NCI-H2196 (cell line): ENCODE results near the gene HS3ST4.
"Not testable (repeated sequence)": the region's sequence is repeated elsewhere in the genome, so short reads cannot be mapped to it uniquely, and the experiment has no call there.

Experiments used
- DNase-seq: peaks from one replicate; lab custom pipeline; 2025; ENCODE audit not compliant: unreplicated experiment; lab: John Stamatoyannopoulos, UW

The HS3ST4 gene

GRCh38 chr16:26078716-26079355, 387.1 kb downstream of the HS3ST4 start:
- DNase-seq = no peak

GRCh38 chr16:26087091-26087490, 395.3 kb downstream of the HS3ST4 start:
- no peak for DNase-seq

GRCh38 chr16:26091511-26091910, 399.8 kb downstream of the HS3ST4 start:
- DNase-seq = no peak

GRCh38 chr16:26098206-26098605, 406.4 kb downstream of the HS3ST4 start:
- not testable (repeated sequence) for DNase-seq

GRCh38 chr16:26102369-26102768, 410.6 kb downstream of the HS3ST4 start:
- DNase-seq = no peak

GRCh38 chr16:26108836-26109505, 417.2 kb downstream of the HS3ST4 start:
- DNase-seq = no peak

GRCh38 chr16:26111900-26112299, 420.1 kb downstream of the HS3ST4 start:
- no peak for DNase-seq

GRCh38 chr16:26118575-26118974, 426.8 kb downstream of the HS3ST4 start:
- DNase-seq = no peak

- DNase-seq = no peak
These were observed 429.0 kb downstream of the HS3ST4 start for GRCh38 chr16:26120729-26121128.

GRCh38 chr16:26128296-26128695, 436.5 kb downstream of the HS3ST4 start:
- DNase-seq = no peak

GRCh38 chr16:26129997-26130396, 438.2 kb downstream of the HS3ST4 start:
- no peak for DNase-seq

- DNase-seq = no peak
These were observed 441.8 kb downstream of the HS3ST4 start for GRCh38 chr16:26133416-26134093.

GRCh38 chr16:26134588-26134987, 442.8 kb downstream of the HS3ST4 start:
- no peak for DNase-seq

GRCh38 chr16:26137956-26138355, 446.2 kb downstream of the HS3ST4 start:
- no peak for DNase-seq

- DNase-seq = no peak
These were observed 447.3 kb downstream of the HS3ST4 start for GRCh38 chr16:26139091-26139490.

- DNase-seq = no peak
These were observed 448.1 kb downstream of the HS3ST4 start for GRCh38 chr16:26139884-26140283.

GRCh38 chr16:26149364-26150190, 457.8 kb downstream of the HS3ST4 start:
- no peak for DNase-seq

- DNase-seq = no peak
These were observed 463.5 kb downstream of the HS3ST4 start for GRCh38 chr16:26155221-26155620.

- no peak for DNase-seq
These were observed 465.6 kb downstream of the HS3ST4 start for GRCh38 chr16:26157319-26157718.

GRCh38 chr16:26158142-26158759, 466.5 kb downstream of the HS3ST4 start:
- no peak for DNase-seq
